ENCODE data around the gene IL33.

Gene IL33

DNA sequence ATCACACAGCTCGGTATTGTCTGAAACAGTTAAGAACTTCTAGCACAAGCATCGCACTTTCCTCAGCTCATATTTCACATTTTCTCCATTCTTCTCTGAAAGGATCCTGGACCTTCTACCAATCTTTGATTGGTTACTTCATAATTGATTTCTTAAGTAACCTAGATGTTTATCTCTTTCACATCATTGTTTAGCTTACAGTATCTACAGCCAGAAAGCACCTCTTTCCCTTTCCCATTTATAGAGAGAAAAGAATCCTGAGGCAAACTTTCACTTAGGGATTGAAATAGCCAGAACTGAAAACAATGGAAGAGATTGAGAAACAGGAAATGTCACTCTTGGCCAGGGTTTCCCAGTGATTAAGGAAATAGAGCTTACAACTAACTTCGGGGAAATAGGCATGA is 2.5 kb downstream of the IL33 start:
- no peak for DNase-seq (ENCODE audit: low spot score)

DNA sequence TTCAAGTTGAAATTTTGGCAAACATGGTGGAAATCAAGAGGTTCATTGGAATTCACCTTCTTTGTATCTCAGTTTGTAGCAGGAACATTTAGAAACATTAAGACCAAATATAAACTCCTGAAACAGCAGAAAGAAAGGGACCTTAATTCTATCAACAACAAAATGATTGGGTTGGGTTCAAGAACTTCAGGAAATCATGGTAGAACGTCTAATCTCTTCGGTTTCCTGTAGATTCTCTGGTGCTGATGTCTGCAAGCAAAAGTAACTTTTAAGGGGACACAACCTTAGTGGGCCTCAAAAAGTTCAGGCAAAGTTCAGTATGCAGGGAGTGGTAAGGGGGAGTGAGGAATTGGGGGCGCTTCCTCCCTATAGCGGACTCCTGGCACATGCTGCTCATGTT is 3.4 kb downstream of the IL33 start:
- DNase-seq (ENCODE audit: low spot score) = no peak

DNA sequence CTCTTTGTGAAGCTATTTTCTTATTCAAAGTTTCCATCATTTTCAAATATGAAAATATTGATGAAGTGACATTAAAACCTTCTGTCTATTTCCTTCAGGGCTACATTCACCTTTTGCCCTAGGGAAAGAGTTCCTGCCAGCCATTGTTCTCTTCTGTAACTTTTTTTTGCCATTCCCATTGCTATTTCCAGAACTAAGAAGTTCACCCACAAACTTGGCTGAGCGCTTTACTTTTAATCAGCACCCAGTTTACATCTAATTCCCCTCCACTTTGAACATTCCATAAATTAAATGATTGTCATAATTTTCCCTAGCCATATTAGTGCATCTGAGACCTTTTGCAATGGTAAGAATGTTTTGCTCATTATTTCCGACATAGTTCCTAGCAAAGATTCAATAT is 4.4 kb downstream of the IL33 start:
- DNase-seq (ENCODE audit: low spot score) = no peak

DNA sequence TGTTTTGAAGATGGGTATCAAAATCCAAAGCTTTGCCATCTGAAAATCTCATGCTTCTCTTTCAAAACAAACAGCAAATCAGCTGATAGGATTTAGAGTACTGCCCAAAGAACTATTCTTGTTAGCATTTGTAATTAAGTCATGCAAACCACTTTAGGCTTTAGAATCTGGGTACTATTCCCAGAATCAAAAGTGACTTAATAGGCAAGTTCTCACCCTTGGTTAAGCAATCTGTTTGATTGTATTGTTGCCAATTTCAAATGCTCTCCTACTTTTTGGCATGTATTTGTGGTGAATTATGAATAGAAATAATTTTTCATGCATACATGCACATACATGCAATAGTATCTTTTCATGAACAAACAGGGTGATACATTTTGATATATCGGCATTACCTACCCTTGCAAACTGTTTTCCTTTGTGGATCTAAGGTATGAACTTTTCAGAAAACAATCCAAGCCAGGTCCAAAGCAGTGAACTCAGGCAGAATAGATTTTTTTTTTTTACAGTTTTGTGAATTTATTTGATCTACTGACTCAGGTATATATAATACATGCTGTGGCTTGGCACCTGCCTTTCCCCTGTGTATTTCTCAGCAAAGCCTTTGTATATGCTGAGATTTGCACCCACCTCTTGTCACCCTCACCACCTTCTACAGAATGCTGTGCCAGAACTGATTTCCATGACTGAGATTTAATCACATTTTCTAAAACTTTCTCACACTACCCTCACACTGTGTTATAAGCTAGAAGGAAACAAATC is 9.0 kb downstream of the IL33 start:
- no peak for DNase-seq (ENCODE audit: low spot score)

DNA sequence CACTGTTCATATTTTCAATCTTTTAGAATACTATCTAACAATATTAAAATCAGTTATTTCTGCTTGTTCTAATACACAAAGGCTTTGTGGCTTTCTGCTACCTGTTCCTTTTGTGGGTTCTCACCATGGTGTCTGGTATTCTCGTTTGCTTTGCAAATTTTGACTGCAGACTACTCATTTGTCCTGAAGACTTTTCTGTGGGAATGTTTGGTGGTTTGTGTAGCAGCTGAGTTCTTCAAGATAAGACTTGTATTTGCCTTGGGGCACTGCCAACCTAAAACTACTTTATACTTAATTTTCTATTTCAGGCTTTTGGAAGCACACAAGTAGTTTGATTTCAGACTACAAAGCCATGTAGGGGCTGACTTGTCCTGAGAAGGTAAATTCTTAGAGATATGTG is 11.1 kb downstream of the IL33 start:
- DNase-seq (ENCODE audit: low spot score) = no peak

DNA sequence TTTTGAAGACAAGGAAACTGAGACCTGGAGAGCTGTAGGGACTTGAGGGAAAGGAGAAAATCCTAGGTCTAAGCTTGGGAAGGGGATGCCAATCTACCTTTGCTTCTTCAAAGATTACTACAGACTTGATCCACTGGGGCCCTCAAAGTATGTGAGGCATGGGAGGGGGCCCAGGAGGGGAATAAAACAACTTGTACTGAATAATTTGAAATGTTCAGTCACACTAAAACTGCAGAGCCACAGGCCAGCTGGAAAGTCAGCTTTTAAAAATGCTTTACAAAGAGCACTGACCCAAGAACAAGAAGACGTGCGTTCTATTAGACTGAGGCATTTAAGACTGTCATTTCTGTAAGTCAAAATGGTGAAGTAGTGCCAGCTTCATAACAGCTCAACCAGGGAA is 13.6 kb downstream of the IL33 start:
- no peak for DNase-seq (ENCODE audit: low spot score)

DNA sequence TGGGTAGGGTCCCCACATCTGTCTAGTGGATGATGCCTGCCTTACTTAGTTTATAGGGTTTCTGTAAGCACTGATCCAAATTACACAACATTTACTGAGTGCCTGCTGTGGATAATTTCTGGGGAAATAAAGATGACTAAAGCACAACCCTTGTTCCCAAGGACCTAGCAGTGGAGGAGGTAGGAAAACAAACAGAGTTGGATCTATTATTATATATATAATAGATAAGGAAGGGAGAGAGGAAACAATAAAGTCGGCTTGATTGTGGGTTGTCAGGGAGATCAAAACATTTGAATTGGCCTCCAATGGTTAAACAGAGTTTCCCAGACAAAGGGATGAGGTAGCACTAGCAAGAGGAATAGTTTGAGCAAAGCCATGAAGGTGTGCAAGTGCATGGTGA is 14.0 kb downstream of the IL33 start:
- no peak for DNase-seq (ENCODE audit: low spot score)

DNA sequence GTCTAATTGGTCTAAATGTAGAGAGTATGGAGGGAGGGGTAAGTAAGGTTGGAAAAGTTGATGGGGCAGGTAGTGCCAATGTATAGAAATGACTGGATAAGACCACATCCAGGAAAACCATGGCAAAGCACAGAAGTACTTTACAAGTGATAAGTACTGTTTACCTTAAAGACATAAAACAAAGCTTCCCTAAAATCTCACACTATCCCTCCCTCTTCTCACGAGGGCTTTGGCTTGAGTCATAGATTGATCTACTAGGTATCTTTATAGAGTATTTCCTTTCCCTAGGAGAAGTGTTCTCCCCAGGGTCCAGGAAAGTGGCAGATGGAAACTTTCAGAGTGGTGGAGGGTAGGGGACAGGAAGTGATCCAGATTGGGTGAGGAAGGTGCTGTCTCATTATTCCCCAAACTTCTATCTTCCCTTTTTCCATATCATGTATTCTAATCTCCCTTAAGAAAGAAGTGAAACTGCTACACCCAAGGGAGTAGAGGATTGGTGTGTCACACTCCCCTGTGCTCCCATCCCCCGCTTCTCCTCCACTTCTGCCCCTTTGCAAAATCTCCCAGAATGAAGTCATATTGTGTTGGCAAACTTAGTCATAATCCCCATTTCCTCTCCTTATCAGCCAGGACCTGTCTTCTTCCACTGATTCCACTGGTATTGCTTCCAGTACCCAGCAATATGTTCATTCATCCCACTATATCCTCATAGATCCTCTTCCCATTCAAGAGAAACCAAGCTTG is 14.6 kb downstream of the IL33 start:
- no peak for DNase-seq (ENCODE audit: low spot score)

DNA sequence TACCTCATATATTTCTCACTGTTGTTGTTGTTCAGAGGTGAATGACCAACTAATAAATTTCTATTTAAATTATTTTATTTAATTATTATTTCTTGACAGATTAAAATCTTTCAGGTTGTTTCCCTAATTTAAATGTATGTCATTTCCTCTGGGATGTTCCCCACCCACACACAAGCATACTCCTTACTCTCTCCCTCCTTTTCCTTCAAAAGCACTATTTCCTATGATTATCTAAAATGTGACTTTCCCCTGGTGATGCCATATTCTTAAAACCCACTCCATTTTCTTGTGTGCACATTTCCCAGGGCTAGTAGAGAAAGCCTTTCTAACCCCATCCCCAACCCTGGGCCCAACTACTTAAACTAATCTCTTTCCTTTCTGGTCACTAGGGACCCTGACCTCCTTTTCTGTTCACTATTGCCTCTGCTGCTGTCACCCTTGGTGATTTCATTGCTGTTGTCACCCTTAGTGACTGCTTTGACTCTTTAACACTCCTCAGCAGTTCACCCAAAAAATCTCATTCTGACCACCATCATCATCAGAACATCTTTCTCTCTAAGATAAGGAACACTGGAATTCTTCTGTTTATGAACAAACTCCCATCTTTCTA is 16.8 kb downstream of the IL33 start:
- DNase-seq (ENCODE audit: low spot score) = no peak

DNA sequence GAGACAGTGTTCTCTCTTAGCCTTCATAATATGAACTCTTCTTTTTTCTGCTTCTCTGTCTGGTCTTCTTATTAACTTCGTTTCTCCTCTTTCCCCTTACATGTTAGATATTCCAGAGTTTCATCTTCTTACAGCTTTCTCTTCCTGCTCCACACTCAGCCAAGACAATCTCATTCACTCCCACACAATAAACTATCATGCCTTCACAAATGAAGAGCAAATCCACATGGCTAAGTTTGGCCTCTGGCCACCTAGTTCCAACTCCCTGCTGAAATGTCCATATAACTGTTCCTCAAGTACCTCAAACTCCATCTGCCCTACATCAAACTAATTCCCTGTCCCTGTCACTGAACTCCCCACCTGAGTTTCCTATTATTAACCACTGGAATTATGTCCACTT is 18.4 kb downstream of the IL33 start:
- DNase-seq (ENCODE audit: low spot score) = no peak

DNA sequence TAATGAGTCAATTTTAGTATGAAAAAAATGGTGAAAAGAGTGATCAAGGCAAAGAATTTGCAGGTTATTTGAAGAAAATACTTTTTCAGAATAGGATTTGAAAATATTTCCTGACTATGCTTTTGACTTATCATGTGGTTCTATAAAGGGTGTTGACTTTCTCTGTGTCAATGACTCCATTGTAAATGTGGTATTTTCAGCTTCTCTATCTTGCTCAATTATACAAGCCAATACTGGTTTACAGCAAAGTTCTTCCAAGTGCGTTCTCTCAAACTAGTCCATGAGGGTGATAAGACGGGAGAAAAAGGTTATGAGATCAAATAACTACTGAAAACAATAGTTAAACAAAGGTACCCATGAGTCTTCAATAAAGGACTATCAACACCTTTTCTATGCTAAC is 21.7 kb downstream of the IL33 start:
- no peak for DNase-seq (ENCODE audit: low spot score)

DNA sequence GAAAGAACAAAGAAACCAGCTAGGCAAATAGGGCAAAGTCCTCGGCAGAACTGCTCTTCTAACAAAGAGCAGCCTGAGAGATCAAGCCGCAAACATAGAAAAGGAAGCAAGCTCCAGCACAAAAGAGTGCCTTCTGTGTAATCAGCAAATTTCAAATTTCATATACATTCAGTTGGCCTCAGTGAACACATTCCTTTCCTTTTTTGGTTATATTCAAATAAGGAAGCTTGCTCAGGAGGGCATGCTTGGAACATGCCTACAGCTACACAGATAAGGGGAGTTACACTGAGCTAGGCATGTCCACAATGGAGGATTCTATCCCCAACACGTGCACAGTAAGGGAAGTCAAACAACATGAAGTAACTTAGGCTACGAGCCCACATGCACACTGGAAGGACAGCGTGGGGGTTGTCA is 23.4 kb downstream of the IL33 start:
- no peak for DNase-seq (ENCODE audit: low spot score)

DNA sequence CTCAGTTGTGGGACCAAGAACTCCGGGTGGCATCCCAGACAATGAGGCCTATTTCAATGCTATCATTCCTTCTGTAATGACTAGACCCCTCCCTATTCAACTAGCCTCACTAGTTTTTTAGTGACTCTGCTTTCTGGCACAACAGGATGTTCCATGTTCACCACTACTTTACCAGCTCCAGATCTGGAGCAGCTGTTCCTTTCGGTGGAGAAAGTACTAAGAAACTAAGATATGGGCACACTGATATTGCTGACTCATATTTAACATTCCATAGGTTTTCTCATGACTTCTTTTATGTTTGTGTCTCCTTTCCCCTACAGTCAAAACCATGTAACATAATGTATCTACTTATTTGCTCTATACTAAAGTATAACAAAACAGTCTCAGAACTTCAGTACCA is 24.1 kb downstream of the IL33 start:
- no peak for DNase-seq (ENCODE audit: low spot score)

DNA sequence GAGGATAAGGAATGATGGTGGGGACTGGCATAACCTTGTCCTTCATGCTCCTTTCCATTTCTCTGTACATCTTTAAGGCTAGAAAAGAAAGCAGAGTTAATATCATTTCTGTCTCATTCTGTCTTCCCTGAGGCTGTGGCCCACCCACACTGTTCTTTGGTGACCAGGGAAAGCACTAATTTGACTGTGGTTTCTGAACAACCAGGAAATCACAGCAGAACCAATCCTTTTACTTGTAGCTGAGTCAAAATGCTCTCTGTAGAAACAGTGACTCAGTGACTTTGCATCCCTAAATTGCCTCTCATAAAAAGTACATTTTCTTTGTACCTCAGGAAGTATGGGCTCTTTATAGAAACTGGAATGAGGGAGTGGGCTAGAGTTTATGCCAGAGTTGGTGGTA is 28.1 kb downstream of the IL33 start:
- DNase-seq (ENCODE audit: low spot score) = no peak

DNA sequence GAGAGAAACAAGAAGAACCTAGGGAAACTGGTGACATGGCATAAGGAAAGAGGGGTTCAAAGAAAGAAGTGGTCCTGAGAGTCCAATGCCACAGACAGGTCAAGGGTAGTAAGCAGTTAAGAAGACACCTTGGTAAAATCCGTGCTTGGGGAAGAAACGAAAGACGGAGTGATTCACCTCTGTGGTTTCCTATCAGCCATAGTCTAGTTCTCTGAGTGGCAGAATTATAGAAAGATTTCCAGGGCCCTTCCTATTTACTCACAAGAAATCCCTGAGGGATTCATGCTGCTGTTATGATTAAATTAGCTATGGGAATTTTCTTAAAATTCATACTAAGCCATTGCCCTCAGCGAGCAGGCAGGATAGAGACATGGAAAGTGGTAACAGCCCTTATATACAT is 31.7 kb downstream of the IL33 start:
- DNase-seq (ENCODE audit: low spot score) = no peak

DNA sequence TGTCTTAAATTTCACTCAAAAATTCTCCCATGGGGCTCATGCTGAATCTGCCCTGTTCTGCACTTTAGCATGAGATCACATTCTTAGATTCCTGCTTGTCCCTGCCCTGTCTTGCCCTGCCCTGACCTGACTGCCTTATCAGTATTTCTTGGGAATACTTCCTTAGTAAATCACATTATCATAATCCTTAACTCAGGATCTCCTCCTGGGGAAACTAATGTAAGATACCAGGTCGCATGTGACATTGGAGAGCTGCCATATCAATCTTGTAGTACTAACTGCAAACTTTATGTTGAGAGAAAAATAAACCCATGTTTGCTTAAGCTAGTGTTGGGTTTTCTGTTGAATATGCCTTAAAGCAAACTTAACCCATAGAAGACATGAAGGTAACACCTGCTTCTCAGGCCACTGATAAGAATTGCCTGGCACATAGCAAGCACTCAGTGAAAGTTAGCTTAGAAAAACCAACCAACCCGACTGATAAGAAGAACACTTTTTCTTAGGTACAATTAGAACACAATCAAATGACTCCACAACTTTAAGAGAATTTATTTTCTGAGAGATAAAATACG is 53.3 kb downstream of the IL33 start:
- DNase-seq (ENCODE audit: low spot score) = no peak

DNA sequence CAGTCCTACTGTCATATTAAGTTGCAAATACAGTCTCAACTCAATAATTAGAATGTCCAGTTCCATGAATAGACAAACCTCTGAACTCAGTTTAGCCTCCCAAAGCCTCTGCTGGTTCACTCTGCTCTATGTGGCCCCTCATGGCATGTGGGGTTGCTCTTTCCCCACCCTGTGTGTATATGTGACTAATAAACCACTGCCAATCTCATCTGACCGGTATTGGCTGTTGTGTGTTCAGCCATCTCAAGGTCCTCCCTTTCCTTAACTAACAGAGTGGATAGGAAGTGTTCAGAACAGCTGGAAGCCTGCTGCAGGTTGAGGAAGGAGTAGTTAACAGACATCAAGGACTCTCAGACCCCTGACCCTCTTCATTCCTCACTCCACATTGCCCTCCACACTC is 55.3 kb downstream of the IL33 start:
- DNase-seq (ENCODE audit: low spot score) = no peak

DNA sequence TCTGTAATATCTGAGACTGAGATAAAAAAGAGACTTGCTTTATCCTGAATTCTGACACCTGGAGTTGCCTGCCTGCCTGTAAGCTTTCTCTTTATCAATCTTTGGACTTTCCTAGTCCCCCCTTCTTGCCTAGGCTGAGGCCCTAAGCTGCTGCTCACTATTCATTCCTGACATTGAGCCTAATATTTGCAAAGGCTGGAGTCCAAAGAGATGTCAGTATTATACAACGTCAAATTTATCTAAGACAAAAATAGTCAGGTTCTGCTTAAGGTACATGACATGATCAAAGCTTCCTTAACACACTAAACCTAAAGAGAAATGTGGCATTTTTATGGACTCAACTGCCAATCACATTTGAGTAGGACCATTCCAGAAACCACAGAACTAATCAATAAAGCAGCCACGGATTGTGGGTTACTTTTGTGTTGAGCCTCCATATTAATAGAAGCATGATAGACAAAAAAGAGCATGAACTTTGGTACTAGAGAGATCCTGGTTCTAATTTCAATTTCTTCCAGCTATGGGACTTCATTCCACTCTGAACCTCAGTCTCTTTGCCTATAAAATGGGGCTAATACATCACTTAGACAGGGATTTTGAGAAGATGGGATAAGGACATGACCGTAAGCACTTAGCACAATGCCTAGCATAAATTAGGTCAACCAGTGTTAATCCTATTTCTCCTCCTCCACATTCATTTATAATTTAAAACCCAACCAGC is 56.1 kb downstream of the IL33 start:
- no peak for DNase-seq (ENCODE audit: low spot score)

DNA sequence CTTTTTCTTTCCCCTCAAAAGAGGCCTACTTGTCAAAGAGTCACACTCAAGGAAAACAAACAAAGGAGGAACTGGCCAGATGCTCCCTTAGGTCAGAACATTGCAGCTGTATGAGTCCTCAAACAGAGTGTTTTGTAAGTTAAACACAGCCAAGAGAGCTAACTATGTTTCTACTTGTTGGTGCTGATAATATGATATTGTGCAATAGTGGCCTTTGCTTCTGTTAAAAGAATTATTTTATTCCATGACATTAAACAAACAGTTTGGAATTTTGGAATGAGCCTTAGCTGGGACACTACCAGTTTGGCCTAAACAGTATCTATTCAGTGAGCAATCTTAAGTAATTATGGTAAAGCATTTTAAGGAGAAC is 56.6 kb downstream of the IL33 start:
- no peak for DNase-seq (ENCODE audit: low spot score)

DNA sequence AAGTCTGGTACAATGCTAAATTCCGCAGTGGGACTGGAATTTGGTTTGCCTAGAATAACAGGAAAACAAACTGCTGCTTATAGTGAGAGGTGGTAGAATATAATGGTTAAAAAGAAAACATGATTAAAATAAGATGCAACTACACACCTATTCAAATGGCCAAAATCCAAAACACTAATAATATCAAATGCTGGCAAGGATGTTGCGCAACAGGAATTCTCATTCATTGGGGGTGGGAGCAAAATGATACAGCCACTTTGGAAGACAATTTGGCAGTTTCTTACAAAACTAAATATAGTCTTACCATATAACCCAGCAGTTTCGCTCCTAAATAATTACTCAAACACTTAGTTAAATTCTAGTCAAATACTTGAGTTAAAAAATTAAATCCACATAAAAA is 61.8 kb downstream of the IL33 start:
- no peak for DNase-seq (ENCODE audit: low spot score)

DNA sequence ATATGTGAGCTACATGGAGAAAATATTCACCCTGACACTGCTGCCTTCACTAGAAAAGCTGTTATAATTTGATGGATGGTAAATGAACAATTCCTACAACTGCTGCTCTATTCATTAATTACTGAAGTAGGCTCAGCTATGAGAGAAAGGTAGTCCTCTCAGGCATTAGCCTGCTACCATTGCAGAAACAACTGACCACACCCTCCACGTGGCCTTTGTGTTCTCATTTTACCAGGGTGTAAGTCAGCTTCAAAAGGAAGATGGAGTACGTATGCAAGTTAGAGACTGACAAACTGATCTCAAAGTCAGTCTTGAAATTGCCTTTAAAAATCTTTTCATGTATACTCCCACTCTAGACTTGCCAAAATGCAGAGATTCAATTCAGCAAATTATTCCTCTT is 86.3 kb downstream of the IL33 start:
- DNase-seq (ENCODE audit: low spot score) = no peak

DNA sequence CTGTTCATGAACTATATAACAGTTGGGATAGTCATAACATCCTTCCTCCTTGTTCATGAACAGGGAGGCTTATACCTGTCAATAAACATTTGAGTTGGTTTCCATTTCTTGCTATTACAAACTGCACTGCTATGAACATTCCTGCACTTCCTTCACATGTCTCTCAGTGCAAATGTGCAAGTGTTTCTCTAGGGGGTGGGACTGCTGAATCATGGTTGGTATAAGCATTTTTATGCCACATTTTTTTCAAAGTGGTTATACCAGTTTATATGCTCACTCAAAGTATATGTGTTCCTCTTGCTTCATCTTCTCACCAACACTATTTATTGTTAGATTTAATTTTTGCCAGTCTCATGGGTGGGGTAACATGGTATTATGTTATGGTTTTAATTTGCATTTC is 86.8 kb downstream of the IL33 start:
- no peak for DNase-seq (ENCODE audit: low spot score)

DNA sequence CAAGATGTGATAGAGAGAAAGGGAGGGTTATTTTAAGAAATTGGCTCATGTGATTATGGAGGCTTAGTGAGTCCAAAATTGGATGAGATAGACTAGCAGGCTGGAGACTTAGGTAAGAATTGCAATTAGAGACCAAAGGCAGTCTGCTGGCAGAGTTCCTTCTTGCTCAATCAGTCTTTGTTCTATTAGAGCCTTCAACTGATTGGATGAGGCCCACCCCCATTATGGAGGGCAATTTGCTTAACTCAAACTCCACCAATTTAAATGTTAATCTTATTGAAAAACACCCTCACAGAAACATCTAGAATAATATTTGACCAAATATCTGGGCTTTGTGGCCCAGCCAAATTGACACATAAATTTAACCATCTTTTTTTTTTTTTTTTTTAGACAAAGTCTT is 88.6 kb downstream of the IL33 start:
- no peak for DNase-seq (ENCODE audit: low spot score)
